HG03558 (cell line): ENCODE results near the gene MYF6.
A peak's percentile ranks its signal among the peaks of the same experiment; 100 is the strongest.

Experiments used
- ATAC-seq: cut with Tn5 transposase; IDR thresholded peaks from one replicate; pipeline ENCODE4 v1.9.1; 2021; ENCODE audit warnings: moderate number of reproducible peaks; ENCODE audit not compliant: unreplicated experiment; ENCODE audit errors: extremely low read depth

MYF6 gene

GRCh38 chr12:80702889-80703805 lies 4.3 kb upstream of the MYF6 start:
- ATAC-seq = peak; percentile 75

GRCh38 chr12:80704420-80704819 lies 3.0 kb upstream of the MYF6 start:
- ATAC-seq = no peak

GRCh38 chr12:80707830-80708258 lies 410 bp downstream of the MYF6 start:
- ATAC-seq = no peak

- no peak for ATAC-seq
Measured at GRCh38 chr12:80708259-80708974, 983 bp downstream of the MYF6 start.

- no peak for ATAC-seq
Measured at GRCh38 chr12:80708975-80709328, 1.5 kb downstream of the MYF6 start.

- peak; percentile 54 for ATAC-seq
Measured at GRCh38 chr12:80709811-80710726, 2.6 kb downstream of the MYF6 start.

- peak; percentile 13 for ATAC-seq
Measured at GRCh38 chr12:80710727-80711449, 3.5 kb downstream of the MYF6 start.

GRCh38 chr12:80711866-80712265 lies 4.4 kb downstream of the MYF6 start:
- ATAC-seq = no peak

GRCh38 chr12:80712866-80713265 lies 5.4 kb downstream of the MYF6 start:
- ATAC-seq = no peak

- no peak for ATAC-seq
Measured at GRCh38 chr12:80713419-80713818, 6.0 kb downstream of the MYF6 start.

- ATAC-seq = no peak
Measured at GRCh38 chr12:80714055-80714454, 6.6 kb downstream of the MYF6 start.

GRCh38 chr12:80714846-80715245 lies 7.4 kb downstream of the MYF6 start:
- ATAC-seq = no peak

- no peak for ATAC-seq
Measured at GRCh38 chr12:80715713-80716249, 8.3 kb downstream of the MYF6 start.

GRCh38 chr12:80716696-80717469 lies 9.4 kb downstream of the MYF6 start, which contains the start of gene MYF5:
MYF5 (plus strand) TSS chr12:80716912; CDS start chr12:80717064, 152 bp downstream.
- ATAC-seq = no peak

GRCh38 chr12:80717856-80718255 lies 10.4 kb downstream of the MYF6 start:
- ATAC-seq = no peak

- no peak for ATAC-seq
Measured at GRCh38 chr12:80720516-80720915, 13.1 kb downstream of the MYF6 start.

- ATAC-seq = no peak
Measured at GRCh38 chr12:80721326-80721725, 13.9 kb downstream of the MYF6 start.

GRCh38 chr12:80745851-80746505 lies 38.5 kb downstream of the MYF6 start:
- ATAC-seq = no peak
